ENCODE data around the gene CSTPP1.

DNA sequence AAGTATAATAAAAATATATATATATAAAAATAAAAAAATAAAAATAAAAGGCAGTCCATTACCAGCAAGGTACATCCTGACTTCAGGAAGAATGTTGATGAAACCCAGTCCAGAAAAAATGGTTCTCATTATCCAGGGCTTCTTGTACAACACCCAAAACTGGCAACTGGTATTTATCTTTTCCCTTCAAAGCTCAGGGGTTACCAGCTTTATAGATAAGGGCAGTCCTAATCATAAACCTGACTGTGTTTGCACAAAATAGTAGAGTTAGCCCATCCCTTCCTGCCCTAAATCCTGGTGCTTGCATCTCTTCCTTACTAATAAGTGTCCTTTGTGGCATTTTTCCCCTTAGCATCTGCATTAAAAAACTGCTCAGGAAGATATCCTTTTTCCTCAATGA, 97.5 kb downstream of the CSTPP1 start:
- TF ChIP-seq, protein P1, sequence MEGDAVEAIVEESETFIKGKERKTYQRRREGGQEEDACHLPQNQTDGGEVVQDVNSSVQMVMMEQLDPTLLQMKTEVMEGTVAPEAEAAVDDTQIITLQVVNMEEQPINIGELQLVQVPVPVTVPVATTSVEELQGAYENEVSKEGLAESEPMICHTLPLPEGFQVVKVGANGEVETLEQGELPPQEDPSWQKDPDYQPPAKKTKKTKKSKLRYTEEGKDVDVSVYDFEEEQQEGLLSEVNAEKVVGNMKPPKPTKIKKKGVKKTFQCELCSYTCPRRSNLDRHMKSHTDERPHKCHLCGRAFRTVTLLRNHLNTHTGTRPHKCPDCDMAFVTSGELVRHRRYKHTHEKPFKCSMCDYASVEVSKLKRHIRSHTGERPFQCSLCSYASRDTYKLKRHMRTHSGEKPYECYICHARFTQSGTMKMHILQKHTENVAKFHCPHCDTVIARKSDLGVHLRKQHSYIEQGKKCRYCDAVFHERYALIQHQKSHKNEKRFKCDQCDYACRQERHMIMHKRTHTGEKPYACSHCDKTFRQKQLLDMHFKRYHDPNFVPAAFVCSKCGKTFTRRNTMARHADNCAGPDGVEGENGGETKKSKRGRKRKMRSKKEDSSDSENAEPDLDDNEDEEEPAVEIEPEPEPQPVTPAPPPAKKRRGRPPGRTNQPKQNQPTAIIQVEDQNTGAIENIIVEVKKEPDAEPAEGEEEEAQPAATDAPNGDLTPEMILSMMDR (IDR thresholded peaks at IDR 0.05): no peak
- no peak for TF ChIP-seq EZH2 (IDR thresholded peaks at IDR 0.05; ENCODE audit: borderline replicate concordance, insufficient read depth, low read depth, low read length, poor library complexity, severe bottlenecking)
